ENCODE results near the gene GIPC3. TPM values are rescaled to one million over a fixed set of nuclear protein-coding genes. Genes with fewer than 3 reads are reported as not detected.

GIPC3 gene
- total RNA-seq, 2 donors from 2014 or later: 0.93 to 1.5 TPM

DNA sequence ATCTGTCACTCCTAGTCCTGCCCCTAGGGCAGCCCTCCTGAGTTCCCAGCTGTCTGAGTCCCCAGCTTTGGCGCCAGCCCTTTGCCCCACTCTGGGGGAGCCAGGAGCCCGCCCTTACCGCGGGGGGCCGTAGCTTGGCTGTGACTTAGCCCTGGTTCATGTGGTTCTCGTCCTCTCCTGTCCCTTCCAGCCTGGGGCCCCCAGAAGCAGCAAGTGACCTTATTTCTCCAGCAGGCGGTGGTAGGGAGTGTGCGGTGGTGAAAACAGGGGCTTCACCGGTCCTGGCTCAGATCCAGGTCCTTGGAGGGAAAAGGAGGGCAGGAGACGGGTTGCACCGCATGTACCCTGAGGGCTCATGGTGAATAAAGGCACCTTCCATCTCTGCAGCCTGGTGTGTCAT, 7.9 kb downstream of the GIPC3 start:
- 53 to 61% methylated on average over 3 to 11 of the region's 11 CpGs for WGBS, 2 experiments (ENCODE audit: insufficient coverage in 1 of 2, insufficient read length in 1 of 2)
- DNase-seq: peak; percentile 85
- H3K27me3 Mint-ChIP-seq (ENCODE audit: insufficient read depth): peaks cover 35% of the 10 kb centered on the region

DNA sequence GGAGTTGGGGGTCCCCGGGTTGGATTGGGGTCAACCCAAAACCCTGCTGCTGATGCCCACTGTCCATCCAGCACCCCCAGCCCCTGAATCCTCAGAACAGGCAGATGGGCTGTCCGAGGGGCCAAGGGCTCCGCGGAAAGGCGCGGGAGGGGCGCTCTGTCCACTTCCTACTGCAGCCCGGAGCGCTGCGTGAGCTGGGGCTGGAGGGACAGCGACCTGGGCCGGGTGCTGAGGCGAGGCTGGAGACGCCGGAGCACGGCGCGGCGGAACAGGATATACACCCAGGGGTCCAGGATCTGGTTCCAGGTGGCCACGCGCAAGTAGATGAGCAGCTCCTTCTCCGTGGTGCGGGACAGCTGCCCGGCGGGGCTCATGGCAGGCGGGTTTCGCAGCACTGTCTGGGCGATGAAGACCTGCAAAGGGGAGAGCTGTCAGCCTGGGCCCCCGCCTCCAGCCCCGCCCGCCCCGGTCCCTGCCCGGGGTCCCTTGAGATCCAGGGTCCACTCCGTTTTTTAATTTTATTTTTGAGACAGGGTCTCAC, 10.3 kb downstream of the GIPC3 start:
- Mint-ChIP-seq H3K36me3 (ENCODE audit: low read depth) (no peaks in the 10 kb centered on the region), H3K9me3 (peaks cover 4% of the 10 kb centered on the region), H3K27me3 (ENCODE audit: insufficient read depth) (peaks cover 26% of the 10 kb centered on the region), H3K27ac (no peak overlapping the region), H3K4me1 (no peaks in the 10 kb centered on the region), H3K4me3 (no peak overlapping the region)
- peak; percentile 31 for DNase-seq
- Histone ChIP-seq H3K9ac (ENCODE audit: extremely low read depth, low read length, poor library complexity, severe bottlenecking) (no peak overlapping the region), H3K27me3 (ENCODE audit: control insufficient read depth, insufficient read depth, low read length, poor library complexity, severe bottlenecking) (peaks cover 9% of the 10 kb centered on the region), H3K27ac (ENCODE audit: low read depth, low read length) (no peak overlapping the region), H3K9me3 (ENCODE audit: control insufficient read depth, low read length) (no peaks in the 10 kb centered on the region), H3K4me1 (ENCODE audit: control insufficient read depth, insufficient read depth, low read length) (no peaks in the 10 kb centered on the region), H3K4me3 (ENCODE audit: low read length) (no peak overlapping the region), H3K36me3 (ENCODE audit: control insufficient read depth, insufficient read depth, low read length) (no peaks in the 10 kb centered on the region)
- 88% methylated on average over 28 to 34 of the region's 34 CpGs for WGBS, 2 experiments (ENCODE audit: insufficient coverage in 1 of 2, insufficient read length in 1 of 2)
- TF ChIP-seq, protein P1, sequence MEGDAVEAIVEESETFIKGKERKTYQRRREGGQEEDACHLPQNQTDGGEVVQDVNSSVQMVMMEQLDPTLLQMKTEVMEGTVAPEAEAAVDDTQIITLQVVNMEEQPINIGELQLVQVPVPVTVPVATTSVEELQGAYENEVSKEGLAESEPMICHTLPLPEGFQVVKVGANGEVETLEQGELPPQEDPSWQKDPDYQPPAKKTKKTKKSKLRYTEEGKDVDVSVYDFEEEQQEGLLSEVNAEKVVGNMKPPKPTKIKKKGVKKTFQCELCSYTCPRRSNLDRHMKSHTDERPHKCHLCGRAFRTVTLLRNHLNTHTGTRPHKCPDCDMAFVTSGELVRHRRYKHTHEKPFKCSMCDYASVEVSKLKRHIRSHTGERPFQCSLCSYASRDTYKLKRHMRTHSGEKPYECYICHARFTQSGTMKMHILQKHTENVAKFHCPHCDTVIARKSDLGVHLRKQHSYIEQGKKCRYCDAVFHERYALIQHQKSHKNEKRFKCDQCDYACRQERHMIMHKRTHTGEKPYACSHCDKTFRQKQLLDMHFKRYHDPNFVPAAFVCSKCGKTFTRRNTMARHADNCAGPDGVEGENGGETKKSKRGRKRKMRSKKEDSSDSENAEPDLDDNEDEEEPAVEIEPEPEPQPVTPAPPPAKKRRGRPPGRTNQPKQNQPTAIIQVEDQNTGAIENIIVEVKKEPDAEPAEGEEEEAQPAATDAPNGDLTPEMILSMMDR (conservative IDR thresholded peaks at IDR 0.05): no peak

More for the DNA sequence above, 7.9 kb downstream of the GIPC3 start:
- Mint-ChIP-seq H3K4me3 (no peak overlapping the region), H3K9me3 (peaks cover 8% of the 10 kb centered on the region), H3K4me1 (no peaks in the 10 kb centered on the region), H3K27ac (no peak overlapping the region), H3K36me3 (ENCODE audit: low read depth) (no peaks in the 10 kb centered on the region)
- no peak overlapping the region for H3K4me3 ChIP-seq (ENCODE audit: low read length)
- H3K27ac ChIP-seq (ENCODE audit: low read depth, low read length): no peak overlapping the region
- no peak overlapping the region for H3K9ac ChIP-seq (ENCODE audit: extremely low read depth, low read length, poor library complexity, severe bottlenecking)
- TF ChIP-seq, protein P1 (conservative IDR thresholded peaks at IDR 0.05): peak; percentile 67
- H3K9me3 ChIP-seq (ENCODE audit: control insufficient read depth, low read length): no peaks in the 10 kb centered on the region
- H3K4me1 ChIP-seq (ENCODE audit: control insufficient read depth, insufficient read depth, low read length): no peaks in the 10 kb centered on the region
- H3K36me3 ChIP-seq (ENCODE audit: control insufficient read depth, insufficient read depth, low read length): no peaks in the 10 kb centered on the region
- H3K27me3 ChIP-seq (ENCODE audit: control insufficient read depth, insufficient read depth, low read length, poor library complexity, severe bottlenecking): peaks cover 9% of the 10 kb centered on the region

DNA sequence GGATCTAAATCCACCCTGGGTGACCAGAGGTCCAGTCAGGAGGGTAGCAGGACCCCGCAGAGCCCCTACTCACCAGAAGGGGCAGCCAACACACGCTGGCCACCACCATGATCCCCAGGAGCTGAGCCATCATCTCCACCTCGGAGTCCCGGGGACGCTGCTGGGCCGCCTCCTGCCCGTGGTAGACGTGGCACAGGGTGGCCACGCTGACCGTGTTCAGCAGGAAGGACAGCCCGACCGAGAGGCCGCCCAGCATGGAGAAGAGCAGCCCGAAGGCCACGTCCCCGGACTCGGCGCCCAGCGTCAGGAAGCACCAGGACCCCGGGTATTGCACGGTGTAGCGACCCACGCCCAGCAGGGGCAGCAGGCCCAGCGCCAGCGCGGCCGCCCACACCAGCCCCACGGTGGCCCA, 14.5 kb downstream of the GIPC3 start:
- peaks cover 2% of the 10 kb centered on the region for H3K27me3 Mint-ChIP-seq (ENCODE audit: insufficient read depth)
- H3K4me1 ChIP-seq (ENCODE audit: control insufficient read depth, insufficient read depth, low read length): no peaks in the 10 kb centered on the region
- TF ChIP-seq, protein P1 (conservative IDR thresholded peaks at IDR 0.05): peak; percentile 68
- H3K4me3 ChIP-seq (ENCODE audit: low read length): no peak overlapping the region
- no peak overlapping the region for H3K4me3 Mint-ChIP-seq
- H3K27ac ChIP-seq (ENCODE audit: low read depth, low read length): no peak overlapping the region
- H3K27ac Mint-ChIP-seq: no peak overlapping the region
- WGBS, 2 experiments (ENCODE audit: insufficient coverage in 1 of 2, insufficient read length in 1 of 2): 90 to 93% methylated on average over 23 to 28 of the region's 28 CpGs
- peak; percentile 81 for DNase-seq
- no peak overlapping the region for H3K9ac ChIP-seq (ENCODE audit: extremely low read depth, low read length, poor library complexity, severe bottlenecking)
- H3K9me3 Mint-ChIP-seq: no peaks in the 10 kb centered on the region
- H3K9me3 ChIP-seq (ENCODE audit: control insufficient read depth, low read length): no peaks in the 10 kb centered on the region
- no peaks in the 10 kb centered on the region for H3K36me3 ChIP-seq (ENCODE audit: control insufficient read depth, insufficient read depth, low read length)
- no peaks in the 10 kb centered on the region for H3K27me3 ChIP-seq (ENCODE audit: control insufficient read depth, insufficient read depth, low read length, poor library complexity, severe bottlenecking)
- H3K4me1 Mint-ChIP-seq: no peaks in the 10 kb centered on the region
- H3K36me3 Mint-ChIP-seq (ENCODE audit: low read depth): no peaks in the 10 kb centered on the region

Measured in endodermal cell (in vitro differentiated cells).